Mononuclear cell (primary cell): ENCODE measurements around the gene SPHK1. TPM values are rescaled to one million over a fixed set of nuclear protein-coding genes. Genes with fewer than 3 reads are reported as not detected.

Experiments used
- H3K27me3 ChIP-seq: 2 replicates; pipeline ENCODE4 v1.6.0; 2011; ENCODE audit warnings: low read length, control low read depth; ENCODE audit not compliant: insufficient read depth
- H3K4me1 ChIP-seq: 2 replicates; pipeline ENCODE4 v1.5.1; 2011; ENCODE audit warnings: mild to moderate bottlenecking, low read length, control low read depth; ENCODE audit not compliant: insufficient read depth
- H3K4me3 ChIP-seq: 2 replicates; pipeline ENCODE4 v1.5.1; 2011; ENCODE audit warnings: mild to moderate bottlenecking, low read length, moderate library complexity
- H3K9me3 ChIP-seq: 2 replicates; pipeline ENCODE4 v1.5.1; 2011; ENCODE audit warnings: low read depth, mild to moderate bottlenecking, control low read depth, low read length
- total RNA-seq: library from RNA; depleted of rRNA; stranded (reverse); fragments of >200 nt; gene quantifications from one replicate; pipeline ENCODE4 v1.2.3, GENCODE V29; 2012

SPHK1 gene
- total RNA-seq, 1 donor, result 19.2 TPM

GRCh38 chr17:76405607-76405966 is 21.2 kb downstream of the SPHK1 start:
- Histone ChIP-seq H3K4me3 (no peak overlapping the region), H3K9me3 (no peaks in the 10 kb centered on the region), H3K4me1 (peaks cover 25% of the 10 kb centered on the region), H3K27me3 (no peaks in the 10 kb centered on the region)

GRCh38 chr17:76405967-76406647 is 21.7 kb downstream of the SPHK1 start:
- H3K27me3 ChIP-seq, result no peaks in the 10 kb centered on the region
- peaks cover 25% of the 10 kb centered on the region for H3K4me1 ChIP-seq
- no peaks in the 10 kb centered on the region for H3K9me3 ChIP-seq
- no peak overlapping the region for H3K4me3 ChIP-seq

DNA sequence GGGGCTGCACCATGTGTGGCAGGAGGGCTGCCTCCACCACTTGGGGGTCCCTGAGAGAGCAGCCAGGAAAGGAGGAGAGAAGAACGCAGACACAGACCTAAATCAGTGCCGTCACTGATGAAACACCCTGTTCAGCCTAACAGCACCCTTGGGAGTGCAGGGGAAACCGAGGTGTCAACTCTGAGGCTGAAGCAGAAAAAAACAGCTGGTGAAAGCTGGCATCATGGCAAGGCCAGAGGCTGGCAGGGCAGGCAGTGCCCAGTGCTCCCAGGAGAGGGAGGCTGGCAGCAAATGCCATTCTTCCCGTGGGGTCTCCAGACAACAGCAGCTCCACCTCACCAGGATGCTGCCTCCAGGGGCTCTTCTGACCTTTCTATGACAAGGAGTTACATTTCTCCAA is 23.1 kb downstream of the SPHK1 start:
- Histone ChIP-seq H3K4me1 (peaks cover 25% of the 10 kb centered on the region), H3K27me3 (no peaks in the 10 kb centered on the region), H3K4me3 (no peak overlapping the region), H3K9me3 (no peaks in the 10 kb centered on the region)

DNA sequence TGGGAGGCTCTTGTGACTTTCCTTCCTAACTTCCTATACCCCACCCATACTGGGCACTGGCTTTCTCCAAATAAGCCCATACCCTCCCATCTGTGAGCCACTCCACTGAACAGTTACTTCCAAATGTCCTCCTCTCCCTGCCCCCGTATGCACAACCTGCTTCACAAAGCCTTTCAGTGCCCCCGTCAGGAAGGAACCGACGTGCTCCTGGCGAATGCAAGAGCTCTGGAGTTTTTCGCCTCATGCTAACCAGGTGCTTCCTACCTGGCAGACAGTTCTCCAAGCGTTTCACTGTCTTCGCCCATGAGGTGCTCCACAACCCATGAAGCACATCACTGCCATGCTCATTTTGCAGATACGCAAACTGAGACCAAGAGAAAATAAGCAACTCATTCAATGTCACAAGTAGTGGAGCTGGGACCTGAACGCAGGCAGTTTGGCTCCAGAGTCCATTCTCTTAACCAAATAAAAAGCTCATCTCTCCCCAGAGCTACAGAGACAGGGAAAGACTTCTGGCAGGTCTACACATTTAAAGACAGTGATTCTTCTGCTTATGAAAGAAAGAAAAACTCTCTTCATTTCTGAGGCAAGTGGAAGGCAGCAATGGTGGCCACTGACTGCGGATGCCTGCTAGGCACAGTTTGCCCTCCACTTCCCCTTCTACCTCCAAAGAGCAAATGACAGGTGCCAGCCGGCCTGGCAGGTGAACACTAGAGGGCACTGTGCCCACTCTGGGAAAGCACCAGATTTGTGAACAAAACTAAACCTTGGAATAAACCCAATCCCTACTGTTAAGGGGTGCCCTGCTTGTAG is 23.8 kb downstream of the SPHK1 start:
- Histone ChIP-seq H3K9me3 (no peaks in the 10 kb centered on the region), H3K27me3 (no peaks in the 10 kb centered on the region), H3K4me3 (no peak overlapping the region), H3K4me1 (peaks cover 25% of the 10 kb centered on the region)

GRCh38 chr17:76410328-76410965 is 26.0 kb downstream of the SPHK1 start:
- peaks cover 25% of the 10 kb centered on the region for H3K4me1 ChIP-seq
- H3K4me3 ChIP-seq, result no peak overlapping the region
- no peaks in the 10 kb centered on the region for H3K27me3 ChIP-seq
- no peaks in the 10 kb centered on the region for H3K9me3 ChIP-seq

GRCh38 chr17:76411247-76411646 is 26.8 kb downstream of the SPHK1 start:
- H3K27me3 ChIP-seq, result no peaks in the 10 kb centered on the region
- H3K9me3 ChIP-seq, result no peaks in the 10 kb centered on the region
- no peak overlapping the region for H3K4me3 ChIP-seq
- peaks cover 17% of the 10 kb centered on the region for H3K4me1 ChIP-seq

GRCh38 chr17:76414334-76415295 is 30.2 kb downstream of the SPHK1 start:
- no peaks in the 10 kb centered on the region for H3K9me3 ChIP-seq
- H3K4me1 ChIP-seq, result no peaks in the 10 kb centered on the region
- no peak overlapping the region for H3K4me3 ChIP-seq
- H3K27me3 ChIP-seq, result no peaks in the 10 kb centered on the region

GRCh38 chr17:76415786-76416185 is 31.4 kb downstream of the SPHK1 start:
- no peak overlapping the region for H3K4me3 ChIP-seq

GRCh38 chr17:76416457-76416856 is 32.0 kb downstream of the SPHK1 start:
- H3K9me3 ChIP-seq, result no peaks in the 10 kb centered on the region
- H3K4me1 ChIP-seq, result no peaks in the 10 kb centered on the region
- H3K27me3 ChIP-seq, result no peaks in the 10 kb centered on the region

More at GRCh38 chr17:76415786-76416185, 31.4 kb downstream of the SPHK1 start:
- Histone ChIP-seq H3K4me1 (no peaks in the 10 kb centered on the region), H3K27me3 (no peaks in the 10 kb centered on the region), H3K9me3 (no peaks in the 10 kb centered on the region)

DNA sequence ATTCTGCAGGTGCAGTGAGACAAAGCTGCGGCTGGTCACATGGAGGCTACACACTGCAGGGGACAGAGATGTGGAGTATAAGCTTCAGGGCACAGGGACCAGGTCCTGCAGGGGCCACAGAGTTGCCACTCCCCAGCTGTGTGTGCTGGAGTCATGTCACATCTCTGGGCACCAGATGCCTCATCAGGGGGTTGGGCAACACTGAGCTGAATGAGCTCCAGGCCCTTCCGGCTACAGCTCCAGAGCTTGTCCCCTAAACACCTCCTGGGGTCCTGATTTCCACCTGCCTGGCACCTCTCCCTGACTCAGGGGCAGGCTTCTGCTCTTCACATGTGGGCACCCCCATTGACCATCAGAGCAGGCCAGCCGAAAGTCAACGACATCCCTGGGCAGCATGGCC is 32.5 kb downstream of the SPHK1 start:
- Histone ChIP-seq H3K4me1 (no peaks in the 10 kb centered on the region), H3K27me3 (no peaks in the 10 kb centered on the region), H3K4me3 (no peak overlapping the region), H3K9me3 (no peaks in the 10 kb centered on the region)

More at GRCh38 chr17:76416457-76416856, 32.0 kb downstream of the SPHK1 start:
- H3K4me3 ChIP-seq, result no peak overlapping the region

- H3K9me3 ChIP-seq, result no peaks in the 10 kb centered on the region
- no peaks in the 10 kb centered on the region for H3K27me3 ChIP-seq
- H3K4me1 ChIP-seq, result no peaks in the 10 kb centered on the region
- H3K4me3 ChIP-seq, result no peak overlapping the region
Measured at GRCh38 chr17:76417499-76418143, 33.2 kb downstream of the SPHK1 start.

DNA sequence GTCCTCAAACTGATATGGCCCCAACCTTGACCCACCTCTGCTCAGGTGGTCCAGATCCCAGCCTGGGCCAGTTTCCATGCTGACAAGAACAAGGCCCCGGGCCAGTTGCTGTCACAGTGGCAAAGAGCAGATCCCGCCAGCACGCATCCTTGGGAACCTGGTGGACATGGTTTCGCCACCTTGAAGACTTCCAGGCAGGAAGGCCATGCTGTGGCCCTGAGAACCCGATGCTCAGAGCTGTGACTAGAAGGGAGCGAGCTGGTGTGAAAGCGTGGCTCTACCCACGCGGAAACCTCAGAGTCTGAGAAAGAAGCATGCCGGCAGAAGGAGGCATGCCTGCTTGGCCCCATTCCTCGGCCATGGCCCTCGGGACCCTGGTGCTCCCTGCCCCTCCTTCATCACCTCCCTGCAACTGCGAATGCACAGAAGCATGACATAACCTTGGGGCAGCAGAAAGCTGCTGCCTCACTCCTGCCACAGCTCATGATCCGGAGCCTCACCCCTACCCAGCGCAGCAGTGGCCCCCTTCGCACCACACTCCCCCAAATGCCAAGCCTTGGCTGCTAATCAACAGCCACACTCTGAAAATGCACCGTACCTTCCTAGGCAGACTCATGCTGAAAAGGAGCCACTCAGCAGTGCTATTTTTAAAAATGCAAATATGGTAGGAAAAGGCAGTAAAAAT is 35.3 kb downstream of the SPHK1 start:
- no peaks in the 10 kb centered on the region for H3K27me3 ChIP-seq
- no peaks in the 10 kb centered on the region for H3K4me1 ChIP-seq
- no peaks in the 10 kb centered on the region for H3K9me3 ChIP-seq
- H3K4me3 ChIP-seq, result no peak overlapping the region

- Histone ChIP-seq H3K9me3 (no peaks in the 10 kb centered on the region), H3K4me1 (no peaks in the 10 kb centered on the region)
Measured at GRCh38 chr17:76420356-76421043, 36.1 kb downstream of the SPHK1 start.

More at GRCh38 chr17:76420356-76421043, 36.1 kb downstream of the SPHK1 start:
- no peaks in the 10 kb centered on the region for H3K27me3 ChIP-seq
- no peak overlapping the region for H3K4me3 ChIP-seq
